ENCODE measurements around the gene CFAP157.
"Not testable (repeated sequence)": the region's sequence is repeated elsewhere in the genome, so short reads cannot be mapped to it uniquely, and the experiment has no call there.

CFAP157 gene

GRCh38 chr9:127753622-127754021, 46.8 kb downstream of the CFAP157 start:
- H3K9me3 ChIP-seq (ENCODE audit: control insufficient read depth in 2 of 2, low read length in 2 of 2), result no peaks in the 10 kb centered on the region
- H3K9ac ChIP-seq (ENCODE audit: low read length in 2 of 2), result no peak overlapping the region
- peaks cover 32 to 33% of the 10 kb centered on the region in 2 donors for H3K27me3 ChIP-seq (ENCODE audit: control insufficient read depth in 1 of 2, insufficient read depth in 2 of 2, low read length in 2 of 2)
- no peak overlapping the region for H3K4me3 ChIP-seq (ENCODE audit: low read length in 2 of 2)
- peaks cover 10% of the 10 kb centered on the region for H3K4me1 ChIP-seq (ENCODE audit: control insufficient read depth, insufficient read depth, low read length)
- no peaks in the 10 kb centered on the region for H3K36me3 ChIP-seq (ENCODE audit: control insufficient read depth in 2 of 2, insufficient read depth in 2 of 2, low read length in 2 of 2)
- no peak overlapping the region for H3K27ac ChIP-seq (ENCODE audit: low read length)

- Histone ChIP-seq H3K36me3 (ENCODE audit: control insufficient read depth in 2 of 2, insufficient read depth in 2 of 2, low read length in 2 of 2) (no peaks in the 10 kb centered on the region), H3K9me3 (ENCODE audit: control insufficient read depth in 2 of 2, low read length in 2 of 2) (no peaks in the 10 kb centered on the region), H3K9ac (ENCODE audit: low read length in 2 of 2) (no peak overlapping the region), H3K27ac (ENCODE audit: low read length) (no peak overlapping the region), H3K4me3 (ENCODE audit: low read length in 2 of 2) (no peak overlapping the region), H3K4me1 (ENCODE audit: control insufficient read depth, insufficient read depth, low read length) (peaks cover 11% of the 10 kb centered on the region), H3K27me3 (ENCODE audit: control insufficient read depth in 1 of 2, insufficient read depth in 2 of 2, low read length in 2 of 2) (peaks cover 32 to 35% of the 10 kb centered on the region in 2 donors)
Measured at GRCh38 chr9:127754099-127755060, 47.6 kb downstream of the CFAP157 start.

GRCh38 chr9:127755061-127756060, 48.6 kb downstream of the CFAP157 start:
- Histone ChIP-seq H3K4me1 (ENCODE audit: control insufficient read depth, insufficient read depth, low read length) (peaks cover 13% of the 10 kb centered on the region), H3K36me3 (ENCODE audit: control insufficient read depth in 2 of 2, insufficient read depth in 2 of 2, low read length in 2 of 2) (no peaks in the 10 kb centered on the region), H3K9ac (ENCODE audit: low read length in 2 of 2) (no peak overlapping the region), H3K9me3 (ENCODE audit: control insufficient read depth in 2 of 2, low read length in 2 of 2) (no peaks in the 10 kb centered on the region), H3K27ac (ENCODE audit: low read length) (no peak overlapping the region), H3K4me3 (ENCODE audit: low read length in 2 of 2) (no peak overlapping the region), H3K27me3 (ENCODE audit: control insufficient read depth in 1 of 2, insufficient read depth in 2 of 2, low read length in 2 of 2) (peaks cover 32 to 35% of the 10 kb centered on the region in 2 donors)

- Histone ChIP-seq H3K4me3 (ENCODE audit: low read length in 2 of 2) (no peak overlapping the region), H3K36me3 (ENCODE audit: control insufficient read depth in 2 of 2, insufficient read depth in 2 of 2, low read length in 2 of 2) (no peaks in the 10 kb centered on the region), H3K9ac (ENCODE audit: low read length in 2 of 2) (no peak overlapping the region), H3K27me3 (ENCODE audit: control insufficient read depth in 1 of 2, insufficient read depth in 2 of 2, low read length in 2 of 2) (peaks cover 34 to 36% of the 10 kb centered on the region in 2 donors), H3K4me1 (ENCODE audit: control insufficient read depth, insufficient read depth, low read length) (peaks cover 13% of the 10 kb centered on the region), H3K9me3 (ENCODE audit: control insufficient read depth in 2 of 2, low read length in 2 of 2) (no peaks in the 10 kb centered on the region), H3K27ac (ENCODE audit: low read length) (no peak overlapping the region)
Measured at GRCh38 chr9:127756233-127756632, 49.4 kb downstream of the CFAP157 start.

- not testable (repeated sequence) for H3K9ac ChIP-seq (ENCODE audit: low read length in 2 of 2)
Measured at GRCh38 chr9:127756776-127757175, 50.0 kb downstream of the CFAP157 start.

GRCh38 chr9:127758843-127759242, 52.1 kb downstream of the CFAP157 start:
- Histone ChIP-seq H3K4me1 (ENCODE audit: control insufficient read depth, insufficient read depth, low read length) (peaks cover 17% of the 10 kb centered on the region), H3K27ac (ENCODE audit: low read length) (no peak overlapping the region), H3K9ac (ENCODE audit: low read length in 2 of 2) (no peak overlapping the region), H3K4me3 (ENCODE audit: low read length in 2 of 2) (no peak overlapping the region), H3K27me3 (ENCODE audit: control insufficient read depth in 1 of 2, insufficient read depth in 2 of 2, low read length in 2 of 2) (peaks cover 21 to 33% of the 10 kb centered on the region in 2 donors), H3K36me3 (ENCODE audit: control insufficient read depth in 2 of 2, insufficient read depth in 2 of 2, low read length in 2 of 2) (no peaks in the 10 kb centered on the region), H3K9me3 (ENCODE audit: control insufficient read depth in 2 of 2, low read length in 2 of 2) (no peaks in the 10 kb centered on the region)

More at GRCh38 chr9:127756776-127757175, 50.0 kb downstream of the CFAP157 start:
- H3K4me1 ChIP-seq (ENCODE audit: control insufficient read depth, insufficient read depth, low read length), result peaks cover 16% of the 10 kb centered on the region
- H3K9me3 ChIP-seq (ENCODE audit: control insufficient read depth in 2 of 2, low read length in 2 of 2); H3K4me3 ChIP-seq (ENCODE audit: low read length in 2 of 2); H3K27ac ChIP-seq (ENCODE audit: low read length); H3K36me3 ChIP-seq (ENCODE audit: control insufficient read depth in 2 of 2, insufficient read depth in 2 of 2, low read length in 2 of 2): not testable (repeated sequence)
- peaks cover 34 to 39% of the 10 kb centered on the region in 2 donors for H3K27me3 ChIP-seq (ENCODE audit: control insufficient read depth in 1 of 2, insufficient read depth in 2 of 2, low read length in 2 of 2)

GRCh38 chr9:127761061-127761460, 54.3 kb downstream of the CFAP157 start:
- peaks cover 13 to 15% of the 10 kb centered on the region in 2 donors for H3K27me3 ChIP-seq (ENCODE audit: control insufficient read depth in 1 of 2, insufficient read depth in 2 of 2, low read length in 2 of 2)
- H3K4me1 ChIP-seq (ENCODE audit: control insufficient read depth, insufficient read depth, low read length), result peaks cover 9% of the 10 kb centered on the region
- H3K9me3 ChIP-seq (ENCODE audit: control insufficient read depth in 2 of 2, low read length in 2 of 2), result no peaks in the 10 kb centered on the region
- H3K4me3 ChIP-seq (ENCODE audit: low read length in 2 of 2), result no peak overlapping the region
- H3K36me3 ChIP-seq (ENCODE audit: control insufficient read depth in 2 of 2, insufficient read depth in 2 of 2, low read length in 2 of 2), result no peaks in the 10 kb centered on the region
- H3K27ac ChIP-seq (ENCODE audit: low read length), result no peak overlapping the region
- no peak overlapping the region for H3K9ac ChIP-seq (ENCODE audit: low read length in 2 of 2)

- no peaks in the 10 kb centered on the region for H3K36me3 ChIP-seq (ENCODE audit: control insufficient read depth in 2 of 2, insufficient read depth in 2 of 2, low read length in 2 of 2)
- H3K9ac ChIP-seq (ENCODE audit: low read length in 2 of 2), result no peak overlapping the region
- no peaks in the 10 kb centered on the region for H3K9me3 ChIP-seq (ENCODE audit: control insufficient read depth in 2 of 2, low read length in 2 of 2)
- peaks cover 11 to 13% of the 10 kb centered on the region in 2 donors for H3K27me3 ChIP-seq (ENCODE audit: control insufficient read depth in 1 of 2, insufficient read depth in 2 of 2, low read length in 2 of 2)
- H3K27ac ChIP-seq (ENCODE audit: low read length), result peak overlapping the region; percentile 24
- peaks cover 9% of the 10 kb centered on the region for H3K4me1 ChIP-seq (ENCODE audit: control insufficient read depth, insufficient read depth, low read length)
- H3K4me3 ChIP-seq (ENCODE audit: low read length in 2 of 2), result peak overlapping the region in 1 of 2 donors; percentile 15
Measured at GRCh38 chr9:127761491-127761956, 54.7 kb downstream of the CFAP157 start.

- Histone ChIP-seq H3K27me3 (ENCODE audit: control insufficient read depth in 1 of 2, insufficient read depth in 2 of 2, low read length in 2 of 2) (peaks cover 11 to 12% of the 10 kb centered on the region in 2 donors), H3K4me1 (ENCODE audit: control insufficient read depth, insufficient read depth, low read length) (peaks cover 9% of the 10 kb centered on the region), H3K27ac (ENCODE audit: low read length) (peak overlapping the region; percentile 24), H3K4me3 (ENCODE audit: low read length in 2 of 2) (no peak overlapping the region), H3K9me3 (ENCODE audit: control insufficient read depth in 2 of 2, low read length in 2 of 2) (no peaks in the 10 kb centered on the region), H3K36me3 (ENCODE audit: control insufficient read depth in 2 of 2, insufficient read depth in 2 of 2, low read length in 2 of 2) (no peaks in the 10 kb centered on the region), H3K9ac (ENCODE audit: low read length in 2 of 2) (no peak overlapping the region)
Measured at GRCh38 chr9:127762111-127762676, 55.4 kb downstream of the CFAP157 start.

GRCh38 chr9:127763918-127764384, 57.2 kb downstream of the CFAP157 start:
- no peaks in the 10 kb centered on the region for H3K9me3 ChIP-seq (ENCODE audit: control insufficient read depth in 2 of 2, low read length in 2 of 2)
- no peak overlapping the region for H3K9ac ChIP-seq (ENCODE audit: low read length in 2 of 2)
- H3K4me3 ChIP-seq (ENCODE audit: low read length in 2 of 2), result no peak overlapping the region
- no peaks in the 10 kb centered on the region for H3K36me3 ChIP-seq (ENCODE audit: control insufficient read depth in 2 of 2, insufficient read depth in 2 of 2, low read length in 2 of 2)
- H3K27me3 ChIP-seq (ENCODE audit: control insufficient read depth in 1 of 2, insufficient read depth in 2 of 2, low read length in 2 of 2), result peaks cover 8 to 11% of the 10 kb centered on the region in 2 donors
- H3K27ac ChIP-seq (ENCODE audit: low read length), result no peak overlapping the region
- peaks cover 13% of the 10 kb centered on the region for H3K4me1 ChIP-seq (ENCODE audit: control insufficient read depth, insufficient read depth, low read length)

Data from stomach smooth muscle (tissue), 2 donors.